DOHH2 (cell line): ENCODE measurements around the gene HK2.

Source experiments
- H3F3A ChIP-seq: fragments of 200-600 bp; sonication (generic), shearing (Covaris generic); 2 replicates; pipeline ENCODE4 v1.6.0; 2016; ENCODE audit warnings: antibody characterized with exemption, mild to moderate bottlenecking; ENCODE audit not compliant: control insufficient read depth, insufficient read depth
- H3K27ac ChIP-seq: fragments of 200-600 bp; sonication (generic); 2 replicates; pipeline ENCODE4 v1.5.1; 2014; ENCODE audit warnings: low read depth, mild to moderate bottlenecking, low read length, moderate library complexity
- H3K27me3 ChIP-seq: fragments of 200-600 bp; sonication (generic); 2 replicates; pipeline ENCODE4 v1.6.1; 2014; ENCODE audit warnings: mild to moderate bottlenecking, low read length, mixed read lengths; ENCODE audit not compliant: control insufficient read depth
- H3K36me3 ChIP-seq: fragments of 200-600 bp; sonication (generic); 2 replicates; pipeline ENCODE4 v1.6.1; 2014; ENCODE audit warnings: mild to moderate bottlenecking, low read length, moderate library complexity, mixed read lengths; ENCODE audit not compliant: control insufficient read depth
- H3K4me1 ChIP-seq: fragments of 200-600 bp; sonication (generic); 2 replicates; pipeline ENCODE4 v1.6.1; 2014; ENCODE audit warnings: mild to moderate bottlenecking, low read length, mixed read lengths; ENCODE audit not compliant: control insufficient read depth
- H3K4me2 ChIP-seq: fragments of 200-600 bp; sonication (generic); 2 replicates; pipeline ENCODE4 v1.6.0; 2014; ENCODE audit warnings: mild to moderate bottlenecking, low read length, moderate library complexity
- H3K4me3 ChIP-seq: fragments of 200-600 bp; sonication (generic); 2 replicates; pipeline ENCODE4 v1.5.1; 2014; ENCODE audit warnings: mild to moderate bottlenecking, low read length, mixed read lengths
- H3K79me2 ChIP-seq: fragments of 200-600 bp; sonication (generic); 2 replicates; pipeline ENCODE4 v1.6.1; 2014; ENCODE audit warnings: mild to moderate bottlenecking, low read length, mixed read lengths; ENCODE audit not compliant: control insufficient read depth
- H3K9me2 ChIP-seq: fragments of 200-600 bp; sonication (generic); replicated peaks from 2 replicates; pipeline ENCODE4 v1.6.1; 2014; ENCODE audit warnings: mild to moderate bottlenecking, low read length, mixed read lengths; ENCODE audit not compliant: control insufficient read depth
- H3K9me3 ChIP-seq: fragments of 200-600 bp; sonication (generic); 2 replicates; pipeline ENCODE4 v1.6.1; 2014; ENCODE audit warnings: antibody characterized with exemption, low read length, mixed read lengths; ENCODE audit not compliant: control insufficient read depth, insufficient read depth
- H4K20me1 ChIP-seq: fragments of 200-600 bp; sonication (generic); 2 replicates; pipeline ENCODE4 v1.6.0; 2014; ENCODE audit warnings: low read depth, mild to moderate bottlenecking, antibody characterized with exemption, low read length, moderate library complexity; ENCODE audit not compliant: control insufficient read depth, insufficient read depth
- EZH2phosphoT487 ChIP-seq: fragments of 200-600 bp; sonication (generic); IDR thresholded peaks from 2 replicates; pipeline ENCODE4 v1.6.1; 2017; ENCODE audit warnings: borderline replicate concordance, mild to moderate bottlenecking, antibody characterized with exemption, low read length, moderate library complexity, mixed read lengths
- TF ChIP-seq, protein P1 (sequence below): fragments of 200-600 bp; sonication (generic); IDR thresholded peaks from one replicate; pipeline ENCODE4 v1.5.1; 2014; ENCODE audit warnings: antibody characterized with exemption, mild to moderate bottlenecking, low read depth, low read length; ENCODE audit not compliant: poor library complexity, severe bottlenecking

HK2 gene

DNA sequence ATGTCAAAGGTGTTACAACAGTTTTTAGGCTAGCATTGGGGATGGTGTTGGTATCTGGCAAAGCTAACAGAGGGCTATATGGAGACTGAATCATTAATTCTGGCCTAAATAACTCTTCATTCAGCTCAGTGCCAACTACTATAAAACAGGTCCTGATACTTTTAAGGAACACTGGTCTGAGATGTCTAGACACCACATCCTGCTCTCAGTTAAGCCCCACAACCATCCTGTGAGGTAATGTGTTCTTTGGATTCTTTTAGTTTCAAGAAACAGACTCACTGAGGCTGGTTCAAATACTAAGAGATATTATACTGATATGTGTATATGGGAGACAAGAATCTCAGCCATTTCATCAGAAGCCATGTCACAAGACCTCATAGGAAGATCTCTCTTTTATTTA, 14.2 kb upstream of the HK2 start:
- Histone ChIP-seq H3K9me2 (no peaks in the 10 kb centered on the region), H3K79me2 (no peaks in the 10 kb centered on the region), H3K4me2 (no peak overlapping the region), H3K4me3 (no peak overlapping the region), H4K20me1 (no peaks in the 10 kb centered on the region), H3K27ac (no peak overlapping the region), H3F3A (no peaks in the 10 kb centered on the region), H3K27me3 (peaks cover 9% of the 10 kb centered on the region; the same call in 1 of the 2 replicates), H3K36me3 (no peaks in the 10 kb centered on the region), H3K9me3 (no peaks in the 10 kb centered on the region), H3K4me1 (peaks cover 6% of the 10 kb centered on the region)
- TF ChIP-seq EZH2phosphoT487: no peak
- TF ChIP-seq, protein P1, sequence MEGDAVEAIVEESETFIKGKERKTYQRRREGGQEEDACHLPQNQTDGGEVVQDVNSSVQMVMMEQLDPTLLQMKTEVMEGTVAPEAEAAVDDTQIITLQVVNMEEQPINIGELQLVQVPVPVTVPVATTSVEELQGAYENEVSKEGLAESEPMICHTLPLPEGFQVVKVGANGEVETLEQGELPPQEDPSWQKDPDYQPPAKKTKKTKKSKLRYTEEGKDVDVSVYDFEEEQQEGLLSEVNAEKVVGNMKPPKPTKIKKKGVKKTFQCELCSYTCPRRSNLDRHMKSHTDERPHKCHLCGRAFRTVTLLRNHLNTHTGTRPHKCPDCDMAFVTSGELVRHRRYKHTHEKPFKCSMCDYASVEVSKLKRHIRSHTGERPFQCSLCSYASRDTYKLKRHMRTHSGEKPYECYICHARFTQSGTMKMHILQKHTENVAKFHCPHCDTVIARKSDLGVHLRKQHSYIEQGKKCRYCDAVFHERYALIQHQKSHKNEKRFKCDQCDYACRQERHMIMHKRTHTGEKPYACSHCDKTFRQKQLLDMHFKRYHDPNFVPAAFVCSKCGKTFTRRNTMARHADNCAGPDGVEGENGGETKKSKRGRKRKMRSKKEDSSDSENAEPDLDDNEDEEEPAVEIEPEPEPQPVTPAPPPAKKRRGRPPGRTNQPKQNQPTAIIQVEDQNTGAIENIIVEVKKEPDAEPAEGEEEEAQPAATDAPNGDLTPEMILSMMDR: no peak

GRCh38 chr2:74821177-74822126, 12.5 kb upstream of the HK2 start:
- Histone ChIP-seq H4K20me1 (no peaks in the 10 kb centered on the region), H3K36me3 (no peaks in the 10 kb centered on the region), H3F3A (no peaks in the 10 kb centered on the region), H3K9me2 (no peaks in the 10 kb centered on the region), H3K27me3 (peaks cover 5% of the 10 kb centered on the region; the same call in 1 of the 2 replicates), H3K4me2 (no peak overlapping the region), H3K79me2 (no peaks in the 10 kb centered on the region), H3K9me3 (no peaks in the 10 kb centered on the region), H3K4me3 (no peak overlapping the region), H3K4me1 (peaks cover 6% of the 10 kb centered on the region), H3K27ac (no peak overlapping the region)
- TF ChIP-seq, protein P1: no peak
- no peak for TF ChIP-seq EZH2phosphoT487

DNA sequence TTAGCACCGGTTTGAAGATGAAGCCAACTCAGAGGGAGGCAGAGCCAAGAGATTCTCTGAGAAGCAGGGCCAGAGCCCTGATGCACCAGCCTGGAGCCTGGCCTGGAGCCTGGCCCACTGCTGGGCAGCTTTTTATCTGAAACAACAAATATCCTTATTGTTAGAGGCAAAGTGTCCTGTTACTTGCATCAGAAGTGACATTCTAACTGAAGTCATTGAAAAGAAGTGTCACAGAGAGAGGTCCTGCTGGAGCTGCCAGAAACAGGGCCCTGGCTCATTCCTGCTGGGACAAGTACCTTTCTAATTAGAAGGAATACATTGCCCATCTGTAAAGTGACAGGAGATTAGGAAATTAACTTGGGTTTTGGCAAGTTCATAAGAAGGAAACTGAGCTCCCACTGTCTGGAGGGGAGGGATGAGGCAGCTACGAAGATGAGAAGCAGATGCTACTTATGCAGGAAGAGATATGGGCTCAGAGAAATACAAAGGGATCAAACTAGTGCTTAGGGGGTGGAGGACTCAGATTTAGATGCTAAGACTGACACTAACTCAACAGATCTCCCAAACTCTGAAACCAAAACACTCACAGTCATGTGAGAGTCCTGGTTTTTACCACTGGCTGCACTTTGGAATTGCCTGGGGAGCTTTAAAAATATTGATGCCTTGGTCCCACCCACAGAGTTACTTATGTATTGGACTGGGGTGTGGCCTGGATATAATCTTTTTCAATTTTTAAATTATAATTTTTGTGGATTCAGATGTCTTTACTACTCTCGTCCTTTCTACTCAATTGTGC, 11.0 kb upstream of the HK2 start:
- Histone ChIP-seq H3K4me3 (no peak overlapping the region), H3K36me3 (no peaks in the 10 kb centered on the region), H3F3A (no peaks in the 10 kb centered on the region), H3K27me3 (peaks cover 10% of the 10 kb centered on the region; the same call in 1 of the 2 replicates), H3K9me3 (no peaks in the 10 kb centered on the region), H4K20me1 (no peaks in the 10 kb centered on the region), H3K4me1 (no peaks in the 10 kb centered on the region), H3K9me2 (no peaks in the 10 kb centered on the region), H3K79me2 (no peaks in the 10 kb centered on the region), H3K4me2 (no peak overlapping the region), H3K27ac (no peak overlapping the region)
- TF ChIP-seq, protein P1: no peak
- no peak for TF ChIP-seq EZH2phosphoT487
